Glomerular endothelial cell (primary cell): ENCODE data around the gene TLR10. TPM values are rescaled to one million over a fixed set of nuclear protein-coding genes. Genes with fewer than 3 reads are reported as not detected.
A peak's percentile ranks its signal among the peaks of the same experiment; 100 is the strongest.

Experiments used
- DNase-seq: peaks from one replicate; pipeline ENCODE4 v3.0.0-alpha.2; 2011; ENCODE audit warnings: low read depth, low spot score; ENCODE audit errors: extremely low read depth
- total RNA-seq: library from RNA; depleted of rRNA; stranded (reverse); fragments of >200 nt; gene quantifications from 2 replicates; pipeline ENCODE4 v1.2.3, GENCODE V29; 2015

The TLR10 gene
- total RNA-seq, 1 donor from 2014 or later: not detected

DNA sequence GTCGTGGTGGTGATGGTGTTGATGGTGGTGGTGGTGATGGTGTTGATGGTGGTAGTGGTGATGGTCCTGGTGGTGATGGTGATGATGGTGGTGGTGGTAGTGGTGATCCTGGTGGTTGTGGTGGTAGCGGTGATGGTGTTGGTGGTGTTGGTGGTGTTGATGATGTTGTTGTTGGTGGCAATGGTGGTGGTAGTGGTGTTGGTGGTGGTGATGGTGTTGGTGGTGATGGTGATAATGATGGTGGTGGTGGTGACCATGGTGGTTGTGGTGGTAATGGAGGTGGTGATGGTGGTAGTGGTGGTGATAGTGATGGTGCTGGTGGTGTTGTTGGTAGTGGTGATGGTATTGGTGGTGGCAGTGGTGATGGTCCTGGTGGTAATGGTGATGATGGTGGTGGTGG is 49.1 kb downstream of the TLR10 start:
- DNase-seq: no peak

DNA sequence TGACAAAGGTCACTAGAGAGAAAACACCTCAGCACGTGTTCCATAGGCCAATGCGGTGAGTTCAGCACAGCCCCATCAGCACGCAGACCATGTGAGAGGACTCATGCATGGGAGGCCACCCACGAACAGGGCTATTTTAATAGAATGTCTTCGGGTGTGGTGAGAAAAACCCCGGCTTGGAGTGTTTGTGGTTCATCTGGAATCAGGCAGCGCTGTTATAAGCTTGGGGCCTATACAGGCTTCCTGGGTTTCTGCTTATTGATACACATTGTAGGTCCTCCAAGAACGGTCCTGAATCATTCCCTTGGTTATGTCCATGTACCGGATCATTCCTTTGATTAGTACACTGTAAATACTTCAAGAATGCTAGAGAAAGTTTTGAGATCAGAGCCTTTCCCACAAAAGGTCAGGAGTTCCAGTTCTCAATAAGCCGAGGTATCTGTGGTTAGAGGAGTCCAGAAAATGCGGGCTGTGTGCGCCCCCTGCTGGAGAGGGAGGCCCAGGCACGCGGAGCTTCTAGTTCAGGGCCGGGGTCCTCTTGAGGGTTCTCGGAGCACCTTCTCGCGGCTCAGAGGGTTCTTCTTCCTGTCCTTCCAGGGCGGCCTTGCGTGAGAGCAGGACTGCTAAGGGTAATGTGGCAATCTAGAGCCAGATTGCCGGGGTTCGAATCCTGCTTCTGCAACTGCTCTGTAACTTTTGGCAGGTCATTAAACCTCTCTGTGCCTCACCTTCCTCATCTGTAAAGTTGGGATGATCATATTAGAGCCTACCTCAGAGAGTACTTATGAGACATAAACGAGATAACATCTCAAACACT is 51.8 kb downstream of the TLR10 start:
- peak; percentile 42 for DNase-seq

DNA sequence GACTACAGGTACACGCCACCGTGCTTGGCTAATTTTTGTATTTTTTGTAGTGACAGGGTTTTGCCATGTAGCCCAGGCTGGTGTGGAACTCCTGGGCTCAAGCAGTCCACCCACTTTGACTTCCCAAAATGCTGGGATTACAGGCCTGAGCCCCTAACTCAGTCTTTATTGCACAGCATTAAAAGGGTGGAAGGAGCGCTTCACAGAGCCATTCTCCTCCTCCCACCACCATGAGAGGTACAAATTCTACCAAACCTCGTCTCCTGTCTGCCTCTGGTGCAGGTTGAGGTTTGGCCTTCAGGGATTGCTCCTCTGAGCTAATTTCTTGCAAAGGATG is 52.3 kb downstream of the TLR10 start:
- no peak for DNase-seq

DNA sequence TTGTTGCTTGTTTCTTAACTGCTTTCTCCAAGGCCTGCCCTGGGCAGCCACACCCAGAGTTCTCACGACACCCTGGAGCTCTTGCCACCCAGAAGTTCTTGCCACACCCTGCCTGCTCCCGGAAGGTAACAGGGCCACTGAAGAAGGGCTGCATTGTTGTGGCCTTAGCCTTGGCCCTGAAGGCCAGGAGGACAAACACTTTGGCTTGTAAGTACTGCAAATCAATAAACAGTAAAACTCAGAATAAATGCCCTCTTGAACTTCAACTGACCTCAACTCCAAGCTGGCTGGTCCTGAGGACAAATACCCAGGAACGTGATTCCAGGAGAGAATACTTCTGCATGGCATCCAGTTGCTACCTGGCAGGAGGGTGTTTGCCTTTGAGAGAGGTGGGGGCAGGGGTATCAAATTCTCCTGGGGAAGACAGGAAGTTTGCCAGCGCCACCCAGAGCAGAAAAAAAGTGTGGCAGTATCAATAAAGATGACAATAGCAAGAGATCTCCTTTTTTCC is 54.1 kb downstream of the TLR10 start:
- DNase-seq: no peak

DNA sequence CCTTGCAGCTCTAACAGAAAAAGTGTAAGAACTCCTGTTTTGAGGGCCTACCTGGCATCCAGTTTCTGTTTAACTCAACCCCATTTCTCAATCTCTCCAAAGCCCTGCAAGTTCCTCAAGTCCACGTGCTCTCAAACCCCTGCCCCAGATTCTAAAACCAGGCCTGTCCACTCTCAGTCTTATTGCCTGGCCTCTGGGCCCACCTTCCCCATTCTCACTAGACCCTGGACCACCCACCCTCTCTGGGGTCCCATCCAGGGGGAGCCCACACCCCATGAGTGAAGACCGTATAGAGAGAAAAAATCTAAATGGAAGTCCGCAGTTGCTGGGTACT is 58.3 kb downstream of the TLR10 start:
- no peak for DNase-seq

DNA sequence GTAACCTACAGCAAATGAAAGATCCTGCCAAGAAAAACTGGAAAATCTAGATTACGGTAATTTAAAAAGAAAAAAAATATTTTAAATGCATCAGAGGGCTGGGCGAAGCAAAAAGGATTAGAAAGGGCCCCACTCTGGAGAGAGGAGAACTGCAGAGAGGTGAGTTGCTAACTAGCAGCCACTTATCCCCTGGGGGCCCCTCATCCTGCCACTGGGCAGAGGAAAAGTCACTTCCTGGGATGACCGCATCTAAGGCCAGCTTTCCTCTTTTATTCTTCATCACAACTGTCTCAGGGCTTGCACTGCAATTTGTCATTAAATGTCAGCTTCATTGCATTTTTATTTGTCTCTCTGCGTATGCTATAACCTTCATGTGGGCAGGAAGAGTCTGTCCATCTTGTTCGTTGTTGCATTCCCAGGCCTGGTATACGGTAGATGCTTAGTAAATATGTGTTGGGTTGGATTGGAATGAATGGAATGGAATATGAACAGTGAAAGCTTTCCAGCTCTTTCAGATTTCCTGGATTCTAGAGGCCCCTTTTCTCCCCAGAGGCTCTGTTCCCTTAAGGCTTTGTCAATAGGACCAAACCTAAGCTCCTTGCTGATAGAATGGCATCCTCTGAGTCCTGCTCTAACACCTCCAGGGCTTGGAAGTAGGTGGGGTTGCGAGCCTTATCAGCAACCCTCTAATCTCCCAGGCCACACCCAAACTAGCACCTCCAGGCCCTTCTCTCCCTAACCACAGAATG is 58.9 kb downstream of the TLR10 start:
- DNase-seq: no peak

DNA sequence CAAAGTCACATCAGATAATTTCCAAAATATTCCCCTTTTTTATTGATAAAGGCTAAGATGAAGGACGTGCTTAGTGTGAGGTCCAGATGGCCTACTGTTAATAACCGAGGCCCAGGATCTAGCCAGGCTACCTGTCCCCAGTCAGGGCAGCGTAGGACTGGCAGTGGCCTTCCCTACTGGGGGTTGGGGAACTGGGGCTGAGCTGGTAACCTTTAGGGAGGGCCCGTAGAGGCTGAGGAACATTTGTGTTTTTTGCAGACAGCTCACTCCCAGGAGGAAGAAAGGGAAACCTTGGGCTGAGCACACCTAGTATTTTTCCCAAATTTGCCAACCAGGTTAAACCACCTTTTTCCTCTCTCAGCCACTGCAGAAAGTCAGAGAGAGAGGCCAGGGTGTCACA is 59.7 kb downstream of the TLR10 start:
- no peak for DNase-seq

Other genes starting within 250 kb of the TLR10 start
- 39.7 and 56.9 TPM in 2 replicates for gene KLF3, start 118.8 kb downstream of the TLR10 start, total RNA-seq
- 0.87 and 1.7 TPM in 2 replicates for gene TLR1, start 21.8 kb upstream of the TLR10 start, total RNA-seq
- gene TLR6, start 73.8 kb upstream of the TLR10 start, total RNA-seq: 1.5 and 2.9 TPM in 2 replicates
- 122 and 174 TPM in 2 replicates for gene FAM114A1, start 84.8 kb upstream of the TLR10 start, total RNA-seq
- gene TMEM156, start 249.4 kb upstream of the TLR10 start, total RNA-seq: 9.6 and 13.1 TPM in 2 replicates